GM19193 (cell line): ENCODE measurements around the gene CHTF8.

ENCODE experiments used
- POLR2A ChIP-seq: IDR thresholded peaks from 4 replicates; pipeline ENCODE4 v1.6.1; 2011; ENCODE audit not compliant: insufficient read depth, insufficient read length; ENCODE audit errors: extremely low read depth

Gene CHTF8

DNA sequence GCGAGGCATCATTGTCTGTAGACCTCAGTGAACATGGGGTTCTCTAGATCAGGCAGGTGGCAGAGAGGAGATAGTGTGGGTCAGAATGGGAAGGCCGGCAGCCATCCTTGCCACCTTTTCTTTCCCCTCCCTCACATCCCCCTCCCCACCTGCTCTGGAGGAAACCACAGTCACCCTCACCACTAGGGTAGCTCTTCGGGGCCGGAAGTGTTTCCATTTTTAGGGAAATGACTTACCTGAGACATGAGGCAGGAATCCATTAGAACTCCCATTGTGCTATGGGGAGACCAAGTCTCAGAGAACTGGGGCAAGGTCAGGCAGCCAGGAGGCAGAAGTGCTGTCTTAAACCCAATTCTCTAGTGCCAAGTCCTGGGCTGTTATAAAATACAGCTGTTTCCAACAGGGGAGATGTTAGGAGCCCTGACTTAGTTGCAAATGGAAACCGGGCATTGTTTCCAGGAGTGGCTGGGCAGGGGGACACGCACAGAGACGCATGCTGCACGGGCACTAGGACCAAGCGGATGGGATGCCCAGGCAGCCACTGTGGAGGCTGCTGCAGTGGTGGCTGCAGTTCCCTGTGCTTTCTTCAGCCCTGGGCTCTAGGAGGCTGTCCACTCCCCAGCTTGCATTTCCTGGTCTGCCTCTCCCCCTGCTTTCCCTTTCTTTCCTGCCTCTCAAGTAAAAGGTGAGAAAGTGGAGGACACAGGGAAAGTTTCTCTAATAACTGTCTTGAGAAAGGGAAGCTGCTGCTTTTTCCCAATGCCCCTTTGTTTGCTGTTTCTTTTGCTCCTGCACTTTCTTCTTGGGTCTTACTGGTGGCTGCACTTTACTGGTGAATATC lies 24.1 kb downstream of the CHTF8 start:
- TF ChIP-seq POLR2A: no peak

DNA sequence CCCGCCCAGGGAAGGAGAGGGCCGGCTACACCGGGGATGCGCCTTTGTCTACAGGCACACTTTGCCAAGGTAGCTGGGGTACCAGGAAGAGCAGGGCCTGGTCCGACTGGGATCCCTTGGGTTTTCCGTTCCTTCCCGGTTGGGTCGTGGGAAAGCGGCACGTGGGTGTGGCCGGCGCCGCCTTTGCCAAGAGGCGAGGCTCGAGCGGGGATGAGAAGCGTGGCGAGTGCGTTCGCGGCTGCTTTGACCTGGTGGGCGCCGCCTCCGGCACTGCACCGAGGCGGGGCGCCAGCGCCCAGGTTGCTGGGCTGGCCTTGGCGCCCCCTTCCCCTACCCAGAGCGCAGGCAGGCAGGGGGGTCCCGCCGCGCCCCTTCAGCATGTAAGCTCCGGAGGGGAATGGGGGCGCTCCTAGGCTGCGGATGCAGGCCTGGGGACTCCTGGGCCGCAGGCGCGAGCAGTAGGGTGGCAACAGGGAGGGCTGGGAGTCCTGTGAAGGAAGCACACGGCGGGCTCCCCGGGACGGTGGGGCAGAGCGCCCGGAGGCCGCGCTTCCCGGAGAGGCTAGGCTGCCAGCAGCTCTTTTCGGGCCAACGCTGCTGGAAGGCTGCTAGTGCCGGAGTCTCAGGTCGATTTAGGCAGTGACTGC lies 24.9 kb downstream of the CHTF8 start:
- no peak for TF ChIP-seq POLR2A

DNA sequence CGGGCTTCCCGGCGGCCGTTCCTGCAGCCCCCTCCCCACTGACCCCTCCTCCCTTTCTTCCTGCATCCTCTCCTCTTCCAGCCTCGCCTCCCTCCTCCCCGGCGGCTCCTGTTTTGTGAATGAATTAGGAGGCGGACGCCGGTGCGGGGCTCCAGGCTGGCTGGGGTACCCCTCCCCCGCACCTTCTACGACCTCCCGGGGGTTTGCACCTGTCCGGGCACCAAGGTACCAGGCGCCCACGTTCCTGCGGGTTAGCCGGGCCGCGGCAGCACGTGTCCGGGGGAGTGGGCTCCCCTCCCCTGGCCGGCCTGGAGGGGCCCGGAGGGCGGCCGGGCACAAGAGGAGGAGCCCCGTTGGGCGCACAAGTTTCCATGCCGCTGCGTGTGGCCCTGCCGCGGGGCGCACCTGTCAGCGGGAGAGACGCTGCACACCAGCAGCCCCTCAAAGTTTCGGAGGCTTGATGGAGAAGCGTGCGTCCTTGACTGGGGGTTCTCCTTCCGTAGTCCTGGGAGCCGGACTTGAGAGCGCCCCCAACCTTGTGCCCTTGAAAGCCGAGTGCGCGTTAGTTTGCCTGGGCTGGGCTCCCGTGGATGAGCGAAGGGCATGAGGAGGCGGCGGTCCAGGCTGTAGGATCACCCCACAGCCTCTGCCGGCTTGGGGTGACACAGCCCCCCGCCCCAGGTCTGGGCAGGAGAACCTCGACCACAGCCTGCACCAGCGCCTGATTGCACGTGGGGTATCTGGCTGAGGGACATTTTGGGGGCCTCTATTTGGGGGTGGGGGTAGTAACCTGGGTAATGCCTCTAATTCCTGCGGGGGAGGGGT lies 25.7 kb downstream of the CHTF8 start:
- no peak for TF ChIP-seq POLR2A

DNA sequence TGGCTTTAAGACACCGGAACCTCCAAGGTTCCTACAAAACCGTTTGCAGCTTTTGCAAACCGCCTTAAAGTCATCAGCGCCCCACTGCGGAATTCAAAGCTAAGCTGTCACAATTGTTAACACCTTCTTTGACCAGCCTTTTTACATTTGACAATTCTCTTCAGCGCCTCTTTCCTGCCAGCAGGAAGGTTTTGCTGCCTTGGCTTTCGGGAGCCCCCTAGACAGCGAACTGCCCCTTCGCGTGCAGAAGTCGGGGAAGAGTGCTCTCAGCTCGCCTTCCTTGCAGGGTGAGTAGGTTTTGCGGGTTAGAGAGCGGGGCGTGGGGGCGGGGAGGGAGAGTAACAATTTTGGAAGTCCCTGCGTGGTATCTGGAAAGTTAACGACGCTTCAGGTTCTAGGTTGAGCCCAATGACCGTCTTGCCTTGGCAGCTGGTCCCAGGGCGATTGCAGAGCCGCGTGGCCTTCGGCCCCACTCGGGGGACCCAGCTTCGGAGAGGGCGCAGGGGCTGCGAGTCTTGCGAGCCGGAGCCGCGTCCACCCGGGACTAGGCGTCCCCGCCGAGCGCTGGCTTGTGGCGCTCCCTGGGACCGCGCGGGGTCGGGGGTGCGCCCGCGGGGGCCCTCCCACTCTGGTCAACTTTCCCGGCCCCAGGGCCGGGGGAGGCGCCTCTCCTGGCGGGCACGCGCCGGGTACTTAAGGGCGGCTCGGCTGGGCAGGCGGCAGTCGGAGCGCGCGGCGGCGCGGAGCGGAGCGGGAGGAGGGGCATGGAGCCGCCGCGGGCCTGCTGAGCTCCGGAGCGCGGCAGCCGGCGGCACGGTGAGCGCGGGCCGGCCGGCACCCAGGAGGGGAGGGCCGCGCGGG lies 26.7 kb downstream of the CHTF8 start, which contains the start of gene HAS3:
TSS of gene HAS3 (plus strand) at position 153 of the 861 bp plus-strand sequence. CDS start 3,743 bp downstream, outside the sequence.
- TF ChIP-seq POLR2A: no peak

DNA sequence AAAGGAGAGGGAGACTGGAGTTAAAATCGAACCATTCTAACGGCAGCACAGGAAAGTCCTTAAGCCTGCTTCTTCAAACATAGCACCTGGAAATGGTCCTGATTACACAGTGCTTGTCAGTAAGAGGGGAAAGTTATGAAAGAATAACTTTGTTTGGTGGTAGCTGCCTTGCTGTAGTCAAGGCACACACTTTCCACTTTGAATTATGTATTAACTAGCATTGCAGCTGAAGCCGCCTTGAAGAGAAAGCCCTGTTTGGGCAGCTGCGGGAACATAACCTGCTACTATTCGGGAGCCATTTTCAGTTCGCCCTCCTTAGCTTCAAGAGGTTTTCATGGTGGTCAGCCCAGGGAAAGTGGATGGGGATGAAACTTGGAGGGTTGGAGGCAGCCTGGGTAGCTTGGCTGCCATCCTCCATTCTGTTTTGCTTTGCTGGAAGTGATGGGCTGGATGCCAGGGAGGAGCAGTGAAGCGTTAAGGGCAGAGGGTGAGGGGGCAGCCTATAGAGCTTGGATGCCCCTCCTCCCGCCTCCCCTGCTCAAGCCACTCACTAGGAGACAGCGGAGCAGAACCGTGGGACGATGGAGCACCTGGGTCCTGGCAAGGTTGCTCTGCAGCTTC lies 32.2 kb downstream of the CHTF8 start:
- TF ChIP-seq POLR2A: no peak

DNA sequence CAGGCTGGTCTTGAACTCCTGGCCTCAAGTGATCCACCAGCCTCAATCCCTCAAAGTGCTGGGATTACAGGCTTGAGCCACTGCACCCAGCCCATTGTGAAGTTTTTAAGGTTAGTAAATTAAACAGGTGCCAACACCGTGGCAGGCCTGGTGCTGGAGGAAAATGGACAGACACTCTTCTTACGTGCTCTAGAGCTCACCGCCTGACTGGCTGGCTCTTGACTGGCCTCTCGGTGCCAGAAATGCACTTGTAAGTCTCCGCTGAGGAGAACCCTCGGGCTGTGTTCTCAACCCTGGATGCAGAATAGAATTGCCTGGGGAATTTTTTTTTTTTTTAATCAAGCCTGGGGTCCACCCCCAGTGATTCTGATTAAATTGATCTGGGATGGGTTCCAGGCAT lies 37.2 kb downstream of the CHTF8 start:
- TF ChIP-seq POLR2A: no peak

DNA sequence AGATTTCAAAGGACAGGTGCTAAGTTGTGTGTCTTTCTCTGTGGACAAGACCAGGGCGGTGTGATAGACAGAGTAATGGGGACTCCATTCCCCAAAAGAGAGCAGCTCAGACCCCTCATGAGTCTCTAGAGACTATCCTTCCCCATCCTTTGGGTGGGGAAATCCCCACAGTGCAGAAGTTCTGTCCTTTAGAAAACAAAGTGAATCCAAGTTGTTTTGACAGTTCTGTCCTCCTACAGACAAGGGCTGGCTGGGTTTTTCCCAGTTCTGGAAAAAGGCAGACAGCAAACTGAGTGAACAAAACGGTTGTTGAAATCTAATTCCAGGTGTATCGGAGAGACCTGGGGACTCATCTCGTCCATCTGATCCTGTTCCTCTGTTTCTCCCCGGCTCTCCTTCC lies 37.9 kb downstream of the CHTF8 start:
- no peak for TF ChIP-seq POLR2A

DNA sequence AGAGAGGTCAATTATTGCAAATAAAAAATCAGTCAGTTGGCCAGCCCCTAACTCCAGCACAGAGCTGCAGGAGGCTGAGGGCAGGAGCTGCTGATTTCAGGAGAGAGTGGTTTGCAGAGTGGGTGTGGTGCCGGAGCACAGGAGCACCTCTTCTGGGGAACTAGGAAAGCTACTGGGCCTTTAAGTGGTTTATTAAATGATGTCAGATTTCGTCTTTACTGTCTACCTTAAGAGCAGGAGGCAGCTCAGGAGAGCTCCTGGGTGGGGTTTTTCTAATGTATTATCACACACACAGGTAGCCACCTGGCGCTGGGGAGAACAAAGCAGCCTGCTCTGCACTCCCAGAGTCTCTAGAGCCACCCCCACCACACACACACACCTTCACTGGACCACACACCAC lies 38.4 kb downstream of the CHTF8 start:
- no peak for TF ChIP-seq POLR2A

DNA sequence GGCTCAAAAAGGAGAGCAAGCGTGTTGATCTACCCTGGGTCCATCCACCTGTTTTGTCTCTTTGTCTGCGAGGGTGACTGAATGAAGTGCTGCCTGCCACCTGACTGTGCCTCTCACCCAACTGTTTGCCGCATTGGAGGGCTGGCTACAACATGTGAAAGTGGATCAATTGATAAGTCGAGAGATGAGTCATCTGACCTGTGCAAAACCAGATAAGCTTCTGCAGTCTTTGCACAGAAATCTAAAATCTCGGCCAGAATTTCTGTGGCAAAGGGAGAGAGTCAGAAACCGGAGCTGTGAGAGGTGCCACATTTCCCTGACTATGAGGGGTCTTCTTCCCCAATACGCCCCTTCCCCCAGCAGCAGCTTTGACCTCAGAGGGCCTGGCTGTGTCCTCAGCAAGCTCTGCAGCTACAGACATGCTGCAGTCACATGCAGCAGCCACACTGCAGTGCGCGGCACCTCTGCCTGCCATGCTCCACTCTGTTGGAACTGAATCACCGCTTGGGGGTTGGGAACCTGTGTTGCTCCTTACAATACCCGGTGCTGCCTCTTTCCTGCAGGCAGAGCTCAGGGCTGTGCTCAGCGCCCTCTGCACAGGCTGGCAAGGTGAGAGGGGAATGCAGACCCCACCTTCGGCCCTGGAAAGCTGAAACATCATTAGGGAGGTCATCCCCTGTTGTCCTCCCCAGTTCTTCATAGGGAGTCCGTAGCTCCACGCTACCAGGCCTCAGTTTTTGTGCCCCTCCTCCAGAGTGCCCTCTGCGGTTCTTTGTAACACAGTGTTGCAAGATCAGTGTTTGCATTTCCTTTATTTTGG lies 43.1 kb downstream of the CHTF8 start:
- TF ChIP-seq POLR2A: no peak

DNA sequence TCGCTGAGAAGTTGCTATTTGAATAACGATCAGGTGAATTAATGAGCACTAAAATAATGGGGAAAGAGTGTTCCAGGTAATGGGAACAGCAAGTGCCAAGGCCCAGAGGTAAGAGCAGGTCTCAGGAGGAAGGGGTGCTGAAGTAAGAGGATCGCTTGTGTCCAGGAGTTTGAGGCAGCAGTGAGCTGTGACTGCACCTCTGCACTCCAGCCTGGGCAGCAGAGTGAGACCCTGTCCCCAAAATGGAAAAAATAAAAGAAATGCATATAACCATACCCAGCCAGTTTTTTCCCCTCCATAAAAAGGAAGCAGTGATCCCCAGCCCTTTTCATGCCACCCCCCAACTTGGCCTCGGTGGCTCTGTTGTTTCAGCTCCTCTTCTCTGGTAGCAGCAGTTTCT lies 43.7 kb downstream of the CHTF8 start:
- no peak for TF ChIP-seq POLR2A

DNA sequence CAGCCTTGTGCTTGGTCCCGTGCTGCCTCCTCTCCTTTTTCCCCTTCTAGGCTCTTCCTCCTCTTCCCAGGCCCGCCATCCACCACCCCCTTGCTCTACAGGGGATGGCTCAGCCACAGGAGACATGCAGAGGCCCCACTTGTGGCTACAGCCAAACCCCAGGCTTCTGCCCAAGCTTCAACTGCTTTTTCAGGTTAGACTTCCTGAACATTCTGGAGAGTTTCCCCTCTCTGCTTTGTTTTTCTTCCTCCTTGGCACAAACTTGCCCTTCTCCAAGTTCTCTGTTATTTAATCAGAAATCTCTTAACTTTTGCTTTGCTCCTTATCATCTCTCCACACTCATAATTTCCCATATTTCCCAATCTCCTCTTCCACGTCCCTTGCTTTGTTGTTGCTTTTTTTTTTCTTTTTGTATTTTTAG lies 45.2 kb downstream of the CHTF8 start:
- no peak for TF ChIP-seq POLR2A

DNA sequence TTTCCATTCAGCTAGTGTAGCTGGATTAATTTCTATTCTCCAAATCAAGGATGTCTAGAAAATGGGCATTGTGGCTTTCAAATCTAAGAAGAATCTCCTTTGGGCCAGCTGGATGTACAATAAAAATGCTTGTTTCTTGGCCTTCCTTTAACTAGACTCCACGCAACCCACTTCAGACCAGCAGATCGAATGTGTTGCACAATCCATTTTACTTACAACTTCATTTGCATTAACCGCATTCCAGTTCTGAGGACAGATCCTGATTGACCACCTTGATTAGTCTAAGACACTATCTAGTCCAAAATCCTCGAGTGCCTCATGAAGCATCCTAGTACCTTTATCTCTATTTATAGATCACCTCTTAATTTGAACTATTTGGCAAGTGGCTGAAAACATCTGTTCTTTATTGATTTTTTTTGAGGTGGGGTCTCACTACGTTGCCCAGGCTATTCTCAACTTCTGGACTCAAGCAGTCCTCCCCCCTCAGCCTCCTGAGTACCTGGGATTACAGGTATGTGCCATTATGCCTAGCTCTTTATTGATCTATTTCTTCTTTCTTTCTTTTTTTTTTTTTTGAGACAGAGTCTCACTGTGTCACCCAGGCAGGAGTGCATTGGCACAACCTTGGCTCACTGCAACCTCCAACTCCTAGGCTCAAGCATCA lies 47.2 kb downstream of the CHTF8 start:
- no peak for TF ChIP-seq POLR2A

DNA sequence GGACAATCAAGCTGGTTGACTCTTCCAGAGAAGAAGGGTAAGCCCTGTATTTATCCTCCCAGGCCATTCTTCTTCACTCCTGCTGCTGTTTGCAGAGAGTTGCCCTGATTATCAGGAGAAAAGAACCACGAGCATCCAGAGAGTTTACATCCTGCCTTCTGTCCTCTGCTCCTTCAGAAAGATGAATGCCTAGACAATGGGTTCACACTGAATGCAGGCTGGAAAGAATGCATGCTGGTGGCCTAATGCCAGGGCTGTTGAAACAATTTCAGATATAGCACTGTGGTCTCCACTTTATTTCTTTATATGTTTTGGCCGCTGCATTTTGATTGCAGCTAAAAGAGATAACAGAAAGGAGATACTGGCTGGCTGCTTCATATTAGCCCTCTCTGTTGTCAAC lies 48.1 kb downstream of the CHTF8 start:
- TF ChIP-seq POLR2A: no peak
